GM18520 (cell line): ENCODE measurements around the gene DRC7.
"Not testable (repeated sequence)": the region's sequence is repeated elsewhere in the genome, so short reads cannot be mapped to it uniquely, and the experiment has no call there.

Source experiments
- ATAC-seq: cut with Tn5 transposase; IDR thresholded peaks from one replicate; pipeline ENCODE4 v1.9.1; 2021; ENCODE audit not compliant: unreplicated experiment

DRC7 gene

GRCh38 chr16:57711346-57711745 is 16.7 kb downstream of the DRC7 start:
- no peak for ATAC-seq

- ATAC-seq: no peak
These were observed 17.4 kb downstream of the DRC7 start for GRCh38 chr16:57711993-57712392.

- ATAC-seq: not testable (repeated sequence)
These were observed 18.0 kb downstream of the DRC7 start for GRCh38 chr16:57712569-57712968.

- no peak for ATAC-seq
These were observed 19.0 kb downstream of the DRC7 start for GRCh38 chr16:57713596-57713995.

DNA sequence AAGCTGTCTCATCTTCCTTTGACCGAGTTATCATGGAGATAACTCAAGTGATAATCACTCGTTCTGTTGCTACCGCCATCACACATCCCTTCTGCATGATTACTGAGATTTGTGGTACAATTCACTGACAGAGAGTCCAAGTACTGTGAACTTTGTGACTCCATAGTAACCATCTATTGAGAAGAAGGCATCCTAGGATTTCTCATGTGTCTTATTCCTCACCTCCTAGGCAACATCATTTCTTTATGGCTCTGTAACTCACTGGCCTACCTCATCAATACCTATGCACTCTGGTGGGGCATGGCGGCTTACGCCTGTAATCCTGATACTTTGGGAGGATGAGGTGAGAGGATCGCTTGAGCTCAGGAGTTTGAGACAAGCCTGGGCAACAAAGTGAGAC is 19.4 kb downstream of the DRC7 start:
- ATAC-seq: no peak

DNA sequence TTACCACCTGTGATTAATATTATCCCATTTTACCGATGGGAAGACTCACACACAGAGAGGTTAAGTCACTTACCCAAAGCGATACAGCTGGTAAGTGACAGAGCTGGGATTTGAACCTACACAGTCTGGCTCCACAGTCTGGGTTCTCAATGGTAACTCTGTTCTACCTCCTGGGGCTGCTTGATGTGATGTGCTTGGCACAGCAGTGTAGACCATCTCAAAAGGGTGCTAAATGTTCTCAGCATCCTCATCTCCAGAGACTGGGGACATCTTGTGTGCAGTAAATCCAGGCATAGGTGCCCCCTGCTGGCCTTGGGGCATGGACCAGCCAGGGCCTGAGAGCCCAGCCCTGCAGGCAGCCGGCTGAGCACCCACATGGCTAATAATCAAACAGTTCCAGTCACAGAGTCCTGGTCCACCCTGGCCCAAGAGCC is 25.6 kb downstream of the DRC7 start:
- no peak for ATAC-seq

GRCh38 chr16:57721356-57722209 is 27.0 kb downstream of the DRC7 start:
- ATAC-seq: no peak

DNA sequence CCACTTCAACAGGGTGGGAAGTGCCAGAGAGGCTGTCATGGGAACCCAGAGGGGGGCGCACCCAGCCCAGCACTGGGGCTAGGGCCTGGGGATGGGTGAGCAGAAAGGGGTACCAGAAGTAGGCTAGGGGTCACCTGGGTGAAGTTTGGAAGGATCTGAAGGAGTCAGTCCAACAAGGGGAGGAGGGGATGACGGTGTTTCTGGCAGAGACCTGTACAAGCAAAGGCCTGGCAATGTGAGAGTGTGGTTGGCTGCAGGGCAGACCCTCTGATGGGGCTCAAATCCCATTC is 27.5 kb downstream of the DRC7 start:
- no peak for ATAC-seq

GRCh38 chr16:57722651-57723050 is 28.0 kb downstream of the DRC7 start:
- no peak for ATAC-seq

DNA sequence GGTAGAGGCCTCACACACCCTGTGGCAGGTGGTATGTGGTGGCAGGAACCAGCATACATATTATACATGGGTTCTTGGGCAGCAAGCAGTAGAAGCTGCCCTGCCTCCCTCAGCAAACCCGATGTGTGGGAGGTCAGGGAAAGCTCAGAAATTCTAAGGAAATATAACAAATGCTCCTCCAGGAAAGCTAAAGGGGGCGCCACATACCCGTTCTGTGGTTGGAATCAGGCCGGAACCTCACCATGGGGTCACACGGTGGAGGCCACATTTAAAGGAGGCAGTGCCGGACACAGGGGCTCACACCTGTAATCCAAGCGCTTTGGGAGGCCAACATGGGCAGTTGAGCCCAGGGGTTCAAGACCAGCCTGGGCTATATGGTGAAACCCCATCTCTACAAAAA is 28.6 kb downstream of the DRC7 start:
- no peak for ATAC-seq

DNA sequence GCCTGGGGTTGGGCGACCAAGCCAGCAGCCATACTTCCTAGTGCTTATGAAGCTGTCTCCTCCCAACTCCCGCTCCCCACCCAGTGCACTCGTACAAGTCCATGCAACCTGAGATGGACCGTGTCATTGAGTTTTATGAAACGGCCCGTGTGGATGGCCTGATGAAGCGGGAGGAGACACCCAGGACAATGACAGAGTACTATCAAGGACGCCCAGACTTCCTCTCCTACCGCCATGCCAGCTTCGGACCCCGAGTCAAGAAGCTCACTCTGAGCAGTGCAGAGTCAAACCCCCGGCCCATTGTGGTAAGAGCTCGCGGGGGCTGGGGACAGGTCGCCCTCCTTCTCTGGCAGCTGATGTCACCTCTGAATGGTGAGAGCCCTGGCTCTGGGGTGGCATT is 29.9 kb downstream of the DRC7 start:
- ATAC-seq: no peak

GRCh38 chr16:57725151-57725550 is 30.5 kb downstream of the DRC7 start:
- ATAC-seq: no peak

DNA sequence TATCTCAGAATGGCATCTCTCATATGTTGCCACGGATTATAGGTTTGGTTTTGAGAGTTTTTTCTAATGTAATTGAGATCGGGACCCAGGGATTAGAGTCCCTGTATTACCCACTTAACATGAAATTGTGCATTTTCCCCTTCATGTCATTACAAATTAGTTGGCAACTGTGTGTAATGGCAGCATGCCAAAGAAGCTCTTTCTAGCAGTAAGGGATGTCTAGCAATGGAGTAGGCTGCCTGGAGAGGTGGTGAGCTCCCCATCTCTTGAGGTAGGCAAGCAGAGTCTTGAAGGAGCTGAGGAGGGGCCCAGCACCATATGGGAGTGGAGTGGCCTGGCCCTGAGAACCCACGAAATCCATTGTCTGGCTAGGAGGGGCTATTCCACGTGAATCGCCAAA is 30.9 kb downstream of the DRC7 start:
- ATAC-seq: no peak

GRCh38 chr16:57725976-57726375 is 31.4 kb downstream of the DRC7 start:
- no peak for ATAC-seq

DNA sequence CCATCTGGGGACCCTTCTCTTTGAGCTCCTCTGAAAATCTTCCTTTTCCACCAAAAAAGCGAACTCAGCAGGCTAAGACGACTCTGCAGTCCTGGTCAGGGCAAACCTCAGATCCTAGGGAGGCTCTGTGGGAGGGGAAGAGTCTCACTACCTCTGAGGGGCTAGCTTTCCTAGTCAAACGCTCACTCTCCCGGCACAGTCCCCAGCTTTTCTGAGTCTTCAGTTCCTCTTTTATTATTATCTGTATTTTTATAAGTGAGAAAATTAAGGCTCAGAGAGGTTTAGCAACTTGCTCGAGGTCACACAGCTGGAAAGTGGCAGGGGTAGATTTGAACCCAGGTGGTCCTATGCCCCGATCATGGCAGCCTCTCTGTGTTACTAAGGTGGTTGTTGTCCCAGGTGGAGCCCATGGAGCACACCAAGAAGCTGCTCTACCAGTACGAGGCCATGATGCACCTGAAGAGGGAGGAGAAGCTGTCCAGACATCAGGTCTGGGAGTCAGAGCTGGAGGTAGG is 31.9 kb downstream of the DRC7 start:
- no peak for ATAC-seq

GRCh38 chr16:57727610-57728009 is 33.0 kb downstream of the DRC7 start:
- ATAC-seq: no peak

DNA sequence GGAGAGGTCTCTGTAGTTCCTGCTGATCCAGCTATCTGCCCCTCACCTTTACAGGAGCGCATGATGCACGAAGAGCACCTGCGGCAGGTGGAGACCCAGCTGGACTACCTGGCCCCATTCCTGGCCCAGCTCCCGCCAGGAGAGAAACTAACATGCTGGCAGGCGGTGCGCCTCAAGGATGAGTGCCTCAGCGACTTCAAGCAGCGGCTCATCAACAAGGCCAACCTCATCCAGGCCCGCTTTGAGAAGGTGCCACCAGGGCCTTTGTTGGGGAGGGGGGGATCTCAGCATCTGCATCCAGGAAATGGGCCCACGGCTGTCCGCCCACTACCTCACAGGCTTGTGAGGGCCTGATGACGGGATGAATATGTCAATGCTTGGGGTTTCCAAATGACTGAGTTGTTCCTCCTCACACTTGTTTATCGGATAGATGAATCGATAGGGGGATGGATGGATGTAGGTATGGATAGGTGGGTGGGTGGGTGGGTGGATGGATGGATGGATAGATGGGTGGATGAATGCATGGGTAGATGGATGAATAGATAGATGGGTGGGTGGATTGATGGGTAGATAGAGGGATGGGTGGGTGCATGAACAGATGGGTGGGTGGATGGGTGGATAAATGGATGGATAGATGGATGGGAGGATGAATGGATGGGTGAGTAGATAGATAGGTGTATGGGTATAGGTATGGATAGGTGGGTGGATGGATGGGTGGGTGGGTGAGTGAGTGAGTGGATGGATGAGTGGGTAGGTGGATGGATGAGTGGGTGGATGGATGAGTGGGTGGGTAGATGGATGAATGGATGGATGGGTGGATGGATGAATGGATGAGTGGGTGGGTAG is 34.0 kb downstream of the DRC7 start:
- no peak for ATAC-seq

DNA sequence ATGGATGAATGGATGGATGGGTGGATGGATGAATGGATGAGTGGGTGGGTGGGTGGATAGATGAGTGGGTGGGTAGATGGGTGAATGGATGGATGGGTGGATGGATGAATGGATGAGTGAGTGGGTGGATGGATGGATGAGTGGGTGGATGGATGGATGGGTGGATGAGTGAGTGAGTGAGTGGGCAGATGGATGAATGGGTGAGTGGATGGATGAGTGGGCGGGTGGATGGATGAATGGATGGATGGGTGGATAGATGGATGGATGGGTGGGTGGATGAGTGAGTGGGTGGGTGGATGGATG is 34.5 kb downstream of the DRC7 start:
- no peak for ATAC-seq

- ATAC-seq: not testable (repeated sequence)
These were observed 35.2 kb downstream of the DRC7 start for GRCh38 chr16:57729852-57730251.

GRCh38 chr16:57730771-57731730 is 36.4 kb downstream of the DRC7 start:
- no peak for ATAC-seq

DNA sequence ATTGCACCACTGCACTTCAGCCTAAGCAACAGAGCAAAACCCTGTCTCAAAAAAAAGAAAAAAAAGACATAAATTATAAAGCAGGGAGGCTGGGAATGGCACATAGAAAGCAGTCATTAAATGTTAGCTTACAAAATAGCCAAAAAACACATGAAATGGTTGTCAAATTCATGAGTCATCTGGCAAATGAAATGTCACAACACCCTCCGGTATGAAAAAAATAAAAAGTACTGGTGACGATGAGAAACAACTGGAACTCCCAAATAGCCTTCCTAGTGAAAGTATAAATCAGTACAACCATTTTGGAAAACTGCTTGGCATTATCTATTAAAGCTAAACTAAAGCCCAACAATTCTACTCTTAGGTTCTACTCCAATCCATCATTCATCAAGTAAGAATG is 37.4 kb downstream of the DRC7 start:
- ATAC-seq: no peak
